BJ (cell line): ENCODE measurements around the gene UBR3. TPM values are rescaled to one million over a fixed set of nuclear protein-coding genes. Genes with fewer than 3 reads are reported as not detected.

Experiments
- CTCF ChIA-PET: fragments of 350-600 bp; formaldehyde crosslinking; extraction: SDS; loops from one replicate; lab custom pipeline; 2021; ENCODE audit warnings: antibody characterized with exemption, inconsistent platforms; lab: Yijun Ruan, JAX
- POLR2A ChIA-PET: fragments of 300-600 bp; sonication (Branson Sonifier 250); formaldehyde crosslinking; extraction: SDS; loops from one replicate; lab custom pipeline; 2021; ENCODE audit warnings: antibody characterized with exemption; lab: Charles Lee
- DNase-seq: peaks from one replicate; pipeline ENCODE4 v3.0.0-alpha.2; 2011; ENCODE audit warnings: low read depth
- H3K27me3 ChIP-seq: 2 replicates; pipeline ENCODE4 v1.6.0; 2011; ENCODE audit warnings: low read length; ENCODE audit not compliant: control insufficient read depth, insufficient read depth
- H3K36me3 ChIP-seq: 2 replicates; pipeline ENCODE4 v1.5.1; 2011; ENCODE audit warnings: low read length; ENCODE audit not compliant: control insufficient read depth, insufficient read depth
- H3K4me3 ChIP-seq: 2 replicates; pipeline ENCODE4 v1.5.1; 2011; ENCODE audit warnings: low read depth, mild to moderate bottlenecking, control low read depth, low read length
- polyA plus RNA-seq: library from polyadenylated mRNA; depleted of rRNA; stranded (reverse); fragments of >200 nt; gene quantifications from 2 replicates; pipeline ENCODE4 v1.2.3, GENCODE V29; 2011
- TF ChIP-seq, protein P1 (sequence below): IDR thresholded peaks from 2 replicates; pipeline ENCODE4 v1.5.1; 2011; ENCODE audit warnings: low read depth, mild to moderate bottlenecking, control low read depth, inconsistent platforms, low read length, moderate library complexity; ENCODE audit not compliant: insufficient read depth

The UBR3 gene
- polyA plus RNA-seq, 1 experiment, result 7.5 TPM

DNA sequence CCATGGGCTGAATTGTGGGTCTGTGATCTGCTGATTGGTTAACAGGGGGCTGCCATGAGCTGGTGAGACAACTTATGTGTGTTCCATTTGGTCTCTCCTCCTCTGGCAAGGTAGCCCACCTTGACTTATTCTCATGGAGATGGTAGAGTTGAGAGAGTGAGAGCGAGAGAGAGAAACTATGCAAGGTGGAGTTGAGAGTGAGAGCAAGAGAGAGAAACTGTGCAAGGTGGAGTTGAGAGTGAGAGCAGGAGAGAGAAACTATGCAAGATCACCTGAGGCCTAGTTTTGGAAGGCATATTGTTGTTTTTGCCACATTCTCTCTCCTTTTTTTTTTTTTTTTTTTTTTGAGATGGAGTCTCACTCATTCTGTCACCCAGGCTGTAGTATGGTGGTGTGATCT is 155.7 kb downstream of the UBR3 start:
- no peak for DNase-seq
- ChIA-PET CTCF (interaction anchor here (0.8 kb wide), 1 partner anchor 20 kb away, joined by 4 read pairs; no protein-coding TSS in a partner anchor), POLR2A (no interaction called here)
- Histone ChIP-seq H3K36me3 (no peaks in the 10 kb centered on the region), H3K27me3 (no peaks in the 10 kb centered on the region), H3K4me3 (no peak overlapping the region)
- TF ChIP-seq, protein P1, sequence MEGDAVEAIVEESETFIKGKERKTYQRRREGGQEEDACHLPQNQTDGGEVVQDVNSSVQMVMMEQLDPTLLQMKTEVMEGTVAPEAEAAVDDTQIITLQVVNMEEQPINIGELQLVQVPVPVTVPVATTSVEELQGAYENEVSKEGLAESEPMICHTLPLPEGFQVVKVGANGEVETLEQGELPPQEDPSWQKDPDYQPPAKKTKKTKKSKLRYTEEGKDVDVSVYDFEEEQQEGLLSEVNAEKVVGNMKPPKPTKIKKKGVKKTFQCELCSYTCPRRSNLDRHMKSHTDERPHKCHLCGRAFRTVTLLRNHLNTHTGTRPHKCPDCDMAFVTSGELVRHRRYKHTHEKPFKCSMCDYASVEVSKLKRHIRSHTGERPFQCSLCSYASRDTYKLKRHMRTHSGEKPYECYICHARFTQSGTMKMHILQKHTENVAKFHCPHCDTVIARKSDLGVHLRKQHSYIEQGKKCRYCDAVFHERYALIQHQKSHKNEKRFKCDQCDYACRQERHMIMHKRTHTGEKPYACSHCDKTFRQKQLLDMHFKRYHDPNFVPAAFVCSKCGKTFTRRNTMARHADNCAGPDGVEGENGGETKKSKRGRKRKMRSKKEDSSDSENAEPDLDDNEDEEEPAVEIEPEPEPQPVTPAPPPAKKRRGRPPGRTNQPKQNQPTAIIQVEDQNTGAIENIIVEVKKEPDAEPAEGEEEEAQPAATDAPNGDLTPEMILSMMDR, result no peak

DNA sequence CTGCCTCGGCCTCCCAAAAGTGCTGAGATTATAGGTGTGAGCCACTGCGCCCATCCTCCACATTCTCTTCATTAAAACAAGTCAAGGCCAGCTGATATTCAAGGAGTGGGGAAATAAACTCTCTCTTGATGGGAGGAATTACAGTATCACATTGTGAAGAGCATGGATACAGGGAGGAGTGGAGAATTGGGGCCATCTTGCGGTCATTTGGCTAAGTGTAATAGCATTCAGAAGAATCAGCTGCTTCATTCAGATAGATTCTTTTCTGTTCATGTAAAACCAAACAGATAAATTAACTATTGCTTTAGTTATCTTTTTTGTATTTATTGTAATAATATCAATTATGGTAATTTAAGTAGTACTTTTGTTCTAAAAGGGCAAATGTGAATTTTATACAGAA is 156.3 kb downstream of the UBR3 start:
- Histone ChIP-seq H3K4me3 (no peak overlapping the region), H3K36me3 (no peaks in the 10 kb centered on the region), H3K27me3 (no peaks in the 10 kb centered on the region)
- ChIA-PET CTCF (interaction anchor here (0.8 kb wide), 1 partner anchor 20 kb away, joined by 4 read pairs; no protein-coding TSS in a partner anchor), POLR2A (no interaction called here)
- no peak for DNase-seq
- TF ChIP-seq, protein P1, result no peak

DNA sequence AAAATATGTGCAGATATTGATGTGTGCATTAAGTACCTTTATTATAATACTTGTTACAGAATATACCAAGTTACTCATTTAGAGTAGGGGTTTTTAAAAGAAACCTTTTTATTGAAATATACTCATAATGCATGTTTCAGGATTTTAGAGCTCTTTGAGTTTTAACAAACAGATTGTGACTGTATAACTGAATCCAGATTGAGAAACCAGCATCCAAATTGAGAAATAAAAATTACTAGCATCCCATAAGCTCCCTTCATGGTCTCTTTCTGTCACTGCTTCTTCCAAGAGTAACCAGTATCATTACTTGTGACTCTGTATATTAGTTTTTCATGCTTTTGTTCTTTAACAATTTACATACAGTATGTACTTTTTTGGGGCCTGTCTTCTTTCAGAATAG is 156.9 kb downstream of the UBR3 start:
- Histone ChIP-seq H3K36me3 (no peaks in the 10 kb centered on the region), H3K27me3 (no peaks in the 10 kb centered on the region), H3K4me3 (no peak overlapping the region)
- CTCF ChIA-PET, result no interaction called here
- POLR2A ChIA-PET, result interaction anchor here (0.6 kb wide), 1 partner anchor 10 kb away, joined by 3 read pairs; no protein-coding TSS in a partner anchor
- TF ChIP-seq, protein P1, result no peak
- DNase-seq, result no peak

DNA sequence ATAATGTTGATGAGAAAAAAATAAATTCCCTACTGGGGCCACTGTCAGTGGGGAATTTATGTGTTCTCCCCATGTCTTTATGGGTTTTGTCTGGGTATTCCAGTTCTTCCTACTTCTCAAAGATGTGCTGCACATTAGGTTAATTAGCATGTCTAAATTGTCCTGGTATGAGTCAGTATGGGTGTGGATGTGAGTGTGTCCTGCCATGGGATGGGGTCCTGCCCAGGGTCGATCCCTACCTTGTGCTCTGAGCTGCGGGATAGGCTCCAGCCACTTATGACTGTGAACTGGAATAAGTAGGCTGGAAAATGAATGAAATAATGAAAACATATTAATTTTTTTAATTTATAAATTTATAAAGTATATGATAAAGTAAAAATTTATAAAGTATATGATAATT is 167.5 kb downstream of the UBR3 start:
- TF ChIP-seq, protein P1, result no peak
- POLR2A ChIA-PET, result no interaction called here
- Histone ChIP-seq H3K27me3 (no peaks in the 10 kb centered on the region), H3K4me3 (no peak overlapping the region), H3K36me3 (peaks cover 6% of the 10 kb centered on the region; the same call in 1 of the 2 replicates)
- CTCF ChIA-PET, result no interaction called here
- DNase-seq, result no peak

DNA sequence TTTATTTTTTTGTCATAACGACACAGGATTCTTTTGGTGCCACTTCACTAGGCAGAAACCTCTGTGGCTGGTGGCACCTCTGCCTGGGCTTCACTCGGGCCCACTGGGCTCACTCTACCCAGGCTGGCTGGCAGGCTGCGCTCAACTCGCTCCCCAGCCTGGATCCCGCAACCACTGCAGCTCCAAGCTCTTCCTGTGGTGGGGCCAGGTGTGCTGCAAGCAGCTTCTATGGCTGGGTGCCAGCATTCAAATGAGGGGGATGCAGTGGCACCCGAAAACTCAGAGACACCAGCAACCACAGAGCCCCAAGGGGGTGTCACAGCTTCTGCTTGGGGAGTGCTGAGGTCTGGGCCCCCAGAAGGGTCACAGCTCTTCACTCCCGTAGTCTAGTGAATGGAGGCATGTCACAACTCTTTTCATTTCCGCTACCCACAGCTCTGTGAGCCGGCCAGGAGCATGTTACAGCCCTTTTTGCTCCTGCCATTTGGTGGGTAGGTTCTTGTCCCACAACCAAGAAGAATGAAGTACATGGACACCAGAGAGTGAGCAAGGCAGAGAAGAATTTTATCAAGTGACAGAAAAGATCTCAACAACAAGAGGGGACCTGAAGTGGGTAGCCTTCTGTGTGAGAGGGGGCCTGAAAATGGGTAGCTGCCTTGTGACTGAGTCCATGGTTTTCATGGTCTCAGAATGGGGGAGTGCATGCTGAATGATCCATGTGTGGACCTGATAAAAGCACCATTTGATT is 170.1 kb downstream of the UBR3 start:
- H3K4me3 ChIP-seq, result no peak overlapping the region
- DNase-seq, result no peak
- H3K36me3 ChIP-seq, result peaks cover 6% of the 10 kb centered on the region; the same call in 1 of the 2 replicates
- ChIA-PET CTCF (interaction anchor here (0.7 kb wide), 2 partner anchors 9 to 15 kb away, joined by 3 read pairs; no protein-coding TSS in a partner anchor), POLR2A (no interaction called here)
- TF ChIP-seq, protein P1, result no peak
- H3K27me3 ChIP-seq, result no peaks in the 10 kb centered on the region
